HG02798 (cell line): ENCODE data around the gene RPL26.

Experiments used
- ATAC-seq: cut with Tn5 transposase; IDR thresholded peaks from one replicate; pipeline ENCODE4 v1.9.1; 2021; ENCODE audit warnings: mild to moderate bottlenecking; ENCODE audit not compliant: unreplicated experiment, poor library complexity

RPL26 gene

DNA sequence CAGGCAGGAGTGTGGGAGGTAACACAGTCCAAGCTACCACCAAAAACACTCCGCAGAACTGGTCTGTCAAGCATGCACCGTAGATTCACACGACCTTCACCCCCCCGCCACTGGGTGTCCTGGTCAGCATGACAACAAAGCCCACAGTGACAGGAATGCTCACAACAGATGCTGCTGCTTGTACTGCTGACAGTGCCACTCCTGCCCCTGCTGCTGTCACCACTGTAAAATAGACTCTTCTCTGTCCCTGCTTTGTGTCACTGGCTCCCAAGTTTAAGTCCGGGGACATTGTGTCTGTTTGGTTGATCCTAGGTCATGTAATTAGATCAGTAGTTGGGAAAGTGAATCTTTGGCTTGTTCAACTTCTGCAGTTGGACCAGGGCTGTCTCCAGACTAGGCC lies 50.3 kb downstream of the RPL26 start:
- no peak for ATAC-seq

DNA sequence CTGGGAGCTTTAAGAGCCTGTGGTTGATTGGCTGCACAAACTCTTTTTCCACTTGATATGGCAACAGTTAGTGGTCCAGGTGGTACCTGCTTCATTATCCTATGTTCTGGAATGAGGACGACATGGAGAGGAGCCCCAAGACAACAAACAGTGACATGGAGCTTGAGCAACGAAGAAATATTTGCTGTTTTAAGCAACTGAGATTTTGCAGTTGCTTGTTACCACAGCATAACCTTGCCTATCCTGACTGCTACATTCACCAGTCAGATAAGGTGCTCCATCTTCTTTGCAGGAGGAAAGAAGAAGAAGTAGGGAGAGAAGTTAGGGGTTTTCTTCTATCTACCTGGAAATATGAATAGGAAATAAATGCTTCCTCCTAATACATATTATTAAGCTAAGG lies 50.9 kb downstream of the RPL26 start:
- ATAC-seq: no peak
